Measurements from ENCODE around the gene BICC1. TPM values are rescaled to one million over a fixed set of nuclear protein-coding genes. Genes with fewer than 3 reads are reported as not detected.

The BICC1 gene
- total RNA-seq, 1 experiment from 2014 or later, result 13.9 TPM

GRCh38 chr10:58696736-58697135 lies 184.1 kb downstream of the BICC1 start:
- H3K4me1 ChIP-seq (ENCODE audit: insufficient read depth, low read length), result peaks cover 7% of the 10 kb centered on the region
- H3K4me2 ChIP-seq (ENCODE audit: low read length), result no peak overlapping the region
- no peak overlapping the region for H3K4me3 ChIP-seq (ENCODE audit: low read length)
- H3K9me2 ChIP-seq (replicated peaks; ENCODE audit: low read length), result no peaks in the 10 kb centered on the region
- no TSS peak for BruUV-seq (replicated peaks)
- no peaks in the 10 kb centered on the region for H3K36me3 ChIP-seq (ENCODE audit: low read depth, low read length)
- DNase-seq, result no peak
- TF ChIP-seq, protein P1, sequence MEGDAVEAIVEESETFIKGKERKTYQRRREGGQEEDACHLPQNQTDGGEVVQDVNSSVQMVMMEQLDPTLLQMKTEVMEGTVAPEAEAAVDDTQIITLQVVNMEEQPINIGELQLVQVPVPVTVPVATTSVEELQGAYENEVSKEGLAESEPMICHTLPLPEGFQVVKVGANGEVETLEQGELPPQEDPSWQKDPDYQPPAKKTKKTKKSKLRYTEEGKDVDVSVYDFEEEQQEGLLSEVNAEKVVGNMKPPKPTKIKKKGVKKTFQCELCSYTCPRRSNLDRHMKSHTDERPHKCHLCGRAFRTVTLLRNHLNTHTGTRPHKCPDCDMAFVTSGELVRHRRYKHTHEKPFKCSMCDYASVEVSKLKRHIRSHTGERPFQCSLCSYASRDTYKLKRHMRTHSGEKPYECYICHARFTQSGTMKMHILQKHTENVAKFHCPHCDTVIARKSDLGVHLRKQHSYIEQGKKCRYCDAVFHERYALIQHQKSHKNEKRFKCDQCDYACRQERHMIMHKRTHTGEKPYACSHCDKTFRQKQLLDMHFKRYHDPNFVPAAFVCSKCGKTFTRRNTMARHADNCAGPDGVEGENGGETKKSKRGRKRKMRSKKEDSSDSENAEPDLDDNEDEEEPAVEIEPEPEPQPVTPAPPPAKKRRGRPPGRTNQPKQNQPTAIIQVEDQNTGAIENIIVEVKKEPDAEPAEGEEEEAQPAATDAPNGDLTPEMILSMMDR (conservative IDR thresholded peaks at IDR 0.05; ENCODE audit: low read depth, low read length), result no peak
- TF ChIP-seq EZH2 (IDR thresholded peaks at IDR 0.05; ENCODE audit: low read length, unreplicated experiment), result no peak
- TF ChIP-seq EZH2phosphoT487 (IDR thresholded peaks at IDR 0.05; ENCODE audit: borderline replicate concordance, low read length), result no peak
- ATAC-seq, result no peak
- peaks cover 15% of the 10 kb centered on the region; the same call in 1 of the 2 replicates for H3K27me3 ChIP-seq (ENCODE audit: low read length)
- ChIA-PET CTCF (no interaction called here), POLR2A (ENCODE audit: unreplicated experiment) (no interaction called here)
- intact Hi-C loops (cut with micrococcal nuclease), result no loop called here
- H3K79me2 ChIP-seq (ENCODE audit: low read length), result no peaks in the 10 kb centered on the region
- no peak overlapping the region for H2AFZ ChIP-seq (ENCODE audit: low read length)
- H3K9me3 ChIP-seq (ENCODE audit: low read length), result no peaks in the 10 kb centered on the region
- no peaks in the 10 kb centered on the region for H4K20me1 ChIP-seq (ENCODE audit: low read length)
- H3K27ac ChIP-seq (ENCODE audit: low read length), result no peak overlapping the region
- H3K9ac ChIP-seq (ENCODE audit: low read length), result no peak overlapping the region
- no peaks in the 10 kb centered on the region for H3F3A ChIP-seq (ENCODE audit: low read length, unreplicated experiment)

DNA sequence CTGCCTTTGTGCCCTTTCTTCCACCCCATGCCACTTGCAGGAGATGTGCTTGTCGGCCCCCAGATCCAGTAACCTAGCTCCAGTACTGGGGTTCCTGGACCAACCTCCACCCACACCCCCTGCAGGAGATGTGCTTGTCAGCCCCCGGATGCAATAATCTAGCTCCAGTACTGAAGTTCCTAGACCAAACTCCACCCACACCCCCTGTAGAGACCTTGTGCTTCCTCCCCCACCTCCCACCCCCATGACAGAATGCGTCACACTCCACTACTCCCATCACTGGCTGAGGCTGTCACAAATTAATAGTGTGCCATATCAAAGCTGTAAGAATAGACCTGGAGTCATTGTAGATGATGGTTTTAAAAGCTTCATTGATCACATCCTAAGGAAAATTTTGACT lies 185.0 kb downstream of the BICC1 start:
- no TSS peak for BruUV-seq (replicated peaks)
- POLR2A ChIA-PET (ENCODE audit: unreplicated experiment), result no interaction called here
- Histone ChIP-seq H3K9me2 (replicated peaks; ENCODE audit: low read length) (no peaks in the 10 kb centered on the region), H4K20me1 (ENCODE audit: low read length) (no peaks in the 10 kb centered on the region), H3K9me3 (ENCODE audit: low read length) (no peaks in the 10 kb centered on the region), H3K9ac (ENCODE audit: low read length) (no peak overlapping the region), H3K4me3 (ENCODE audit: low read length) (no peak overlapping the region), H2AFZ (ENCODE audit: low read length) (no peak overlapping the region), H3K27me3 (ENCODE audit: low read length) (peaks cover 15% of the 10 kb centered on the region; the same call in 1 of the 2 replicates), H3K36me3 (ENCODE audit: low read depth, low read length) (no peaks in the 10 kb centered on the region), H3K79me2 (ENCODE audit: low read length) (no peaks in the 10 kb centered on the region), H3K27ac (ENCODE audit: low read length) (no peak overlapping the region), H3F3A (ENCODE audit: low read length, unreplicated experiment) (no peaks in the 10 kb centered on the region), H3K4me1 (ENCODE audit: insufficient read depth, low read length) (peaks cover 10% of the 10 kb centered on the region), H3K4me2 (ENCODE audit: low read length) (no peak overlapping the region)
- CTCF ChIA-PET, result no interaction called here
- TF ChIP-seq EZH2 (IDR thresholded peaks at IDR 0.05; ENCODE audit: low read length, unreplicated experiment) (no peak), EZH2phosphoT487 (IDR thresholded peaks at IDR 0.05; ENCODE audit: borderline replicate concordance, low read length) (no peak)
- TF ChIP-seq, protein P1 (conservative IDR thresholded peaks at IDR 0.05; ENCODE audit: low read depth, low read length), result no peak
- ATAC-seq, result no peak
- DNase-seq, result no peak
- intact Hi-C loops (cut with micrococcal nuclease), result no loop called here

DNA sequence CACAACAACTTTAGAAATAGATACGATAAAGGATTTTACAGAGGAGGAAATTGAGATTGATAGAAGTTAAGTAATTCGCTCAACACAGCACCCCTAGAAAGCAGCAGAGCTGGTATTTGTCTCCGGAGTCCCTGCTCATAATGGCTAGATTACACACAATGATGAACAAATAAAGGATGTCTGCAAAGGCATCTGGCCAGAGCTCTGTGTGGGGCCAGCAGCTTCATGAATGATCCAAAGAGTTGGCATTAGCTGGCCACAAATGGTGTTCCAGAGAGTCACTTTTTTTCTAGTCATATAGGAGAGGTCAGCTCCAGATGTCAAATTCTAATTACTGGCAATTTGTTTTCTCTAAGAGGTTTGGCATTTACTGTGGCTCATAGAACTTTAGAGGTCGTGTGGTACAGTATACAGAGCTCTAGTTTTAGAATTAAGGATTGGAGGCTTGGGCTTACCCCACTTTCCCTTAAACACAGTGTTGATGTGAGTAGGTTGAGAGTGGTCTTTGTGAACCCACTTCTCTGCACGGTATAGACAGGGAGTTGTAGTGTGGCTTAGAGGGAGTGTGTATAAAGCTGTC lies 186.2 kb downstream of the BICC1 start:
- Histone ChIP-seq H3K9me3 (ENCODE audit: low read length) (no peaks in the 10 kb centered on the region), H2AFZ (ENCODE audit: low read length) (no peak overlapping the region), H3K9me2 (replicated peaks; ENCODE audit: low read length) (no peaks in the 10 kb centered on the region), H3F3A (ENCODE audit: low read length, unreplicated experiment) (no peaks in the 10 kb centered on the region), H3K79me2 (ENCODE audit: low read length) (no peaks in the 10 kb centered on the region), H3K9ac (ENCODE audit: low read length) (no peak overlapping the region), H3K27ac (ENCODE audit: low read length) (no peak overlapping the region), H4K20me1 (ENCODE audit: low read length) (no peaks in the 10 kb centered on the region), H3K4me2 (ENCODE audit: low read length) (no peak overlapping the region), H3K4me1 (ENCODE audit: insufficient read depth, low read length) (peaks cover 12% of the 10 kb centered on the region), H3K36me3 (ENCODE audit: low read depth, low read length) (no peaks in the 10 kb centered on the region), H3K27me3 (ENCODE audit: low read length) (peaks cover 15% of the 10 kb centered on the region; the same call in 1 of the 2 replicates), H3K4me3 (ENCODE audit: low read length) (no peak overlapping the region)
- DNase-seq (no peak), ATAC-seq (peak; percentile 35)
- TF ChIP-seq, protein P1 (conservative IDR thresholded peaks at IDR 0.05; ENCODE audit: low read depth, low read length), result no peak
- TF ChIP-seq EZH2 (IDR thresholded peaks at IDR 0.05; ENCODE audit: low read length, unreplicated experiment) (no peak), EZH2phosphoT487 (IDR thresholded peaks at IDR 0.05; ENCODE audit: borderline replicate concordance, low read length) (no peak)
- ChIA-PET CTCF (no interaction called here), POLR2A (ENCODE audit: unreplicated experiment) (no interaction called here)
- intact Hi-C loops (cut with micrococcal nuclease), result no loop called here
- BruUV-seq (replicated peaks), result no TSS peak

Data from PC-3 (cell line).